ENCODE results near the gene SLC22A4. TPM values are rescaled to one million over a fixed set of nuclear protein-coding genes. Genes with fewer than 3 reads are reported as not detected.

SLC22A4 gene
- total and polyA plus RNA-seq, 5 donors from 2014 or later, result not detected

- Mint-ChIP-seq H3K4me3 (no peak overlapping the region), H3K4me1 (no peaks in the 10 kb centered on the region), H3K36me3 (no peaks in the 10 kb centered on the region), H3K27ac (no peak overlapping the region), H3K27me3 (peaks cover 24% of the 10 kb centered on the region), H3K9me3 (peaks cover 0 to 2% (median 0%) of the 10 kb centered on the region in 7 donors)
- no peaks in the 10 kb centered on the region for H3K4me1 ChIP-seq (ENCODE audit: control insufficient read depth, insufficient read depth, low read length, poor library complexity, severe bottlenecking)
- peaks cover 1% of the 10 kb centered on the region for H3K27me3 ChIP-seq (ENCODE audit: control insufficient read depth, insufficient read depth, low read length)
- no peaks in the 10 kb centered on the region for H3K36me3 ChIP-seq (ENCODE audit: control insufficient read depth, insufficient read depth, low read length)
- no peak for DNase-seq
- H3K9me3 ChIP-seq (ENCODE audit: control insufficient read depth in 2 of 2, low read length in 2 of 2), result no peaks in the 10 kb centered on the region
- no peak for ATAC-seq (ENCODE audit: low read depth in 2 of 2)
- no peak overlapping the region for H3K4me3 ChIP-seq (ENCODE audit: low read depth, low read length)
- no peak overlapping the region for H3K27ac ChIP-seq (ENCODE audit: insufficient read depth, low read length, poor library complexity, severe bottlenecking)
Observed at GRCh38 chr5:132281856-132282614, 12.2 kb upstream of the SLC22A4 start.

- H3K27ac ChIP-seq (ENCODE audit: insufficient read depth, low read length, poor library complexity, severe bottlenecking), result no peak overlapping the region
- H3K36me3 ChIP-seq (ENCODE audit: control insufficient read depth, insufficient read depth, low read length), result no peaks in the 10 kb centered on the region
- peaks cover 1% of the 10 kb centered on the region for H3K27me3 ChIP-seq (ENCODE audit: control insufficient read depth, insufficient read depth, low read length)
- Mint-ChIP-seq H3K9me3 (peaks cover 0 to 5% (median 0%) of the 10 kb centered on the region in 7 donors), H3K4me3 (no peak overlapping the region), H3K27me3 (peaks cover 30% of the 10 kb centered on the region), H3K27ac (no peak overlapping the region), H3K4me1 (no peaks in the 10 kb centered on the region), H3K36me3 (no peaks in the 10 kb centered on the region)
- no peaks in the 10 kb centered on the region for H3K4me1 ChIP-seq (ENCODE audit: control insufficient read depth, insufficient read depth, low read length, poor library complexity, severe bottlenecking)
- DNase-seq (no peak), ATAC-seq (ENCODE audit: low read depth in 2 of 2) (no peak)
- no peak overlapping the region for H3K4me3 ChIP-seq (ENCODE audit: low read depth, low read length)
- no peaks in the 10 kb centered on the region for H3K9me3 ChIP-seq (ENCODE audit: control insufficient read depth in 2 of 2, low read length in 2 of 2)
Observed at GRCh38 chr5:132283423-132284043, 10.7 kb upstream of the SLC22A4 start.

GRCh38 chr5:132289097-132289496 lies 5.1 kb upstream of the SLC22A4 start:
- Mint-ChIP-seq H3K27ac (no peak overlapping the region), H3K9me3 (peaks cover 0 to 5% (median 0%) of the 10 kb centered on the region in 7 donors), H3K27me3 (peaks cover 42% of the 10 kb centered on the region), H3K36me3 (no peaks in the 10 kb centered on the region), H3K4me3 (no peak overlapping the region), H3K4me1 (peaks cover 0 to 5% (median 2%) of the 10 kb centered on the region in 4 donors)
- Histone ChIP-seq H3K27ac (ENCODE audit: insufficient read depth, low read length, poor library complexity, severe bottlenecking) (no peak overlapping the region), H3K27me3 (ENCODE audit: control insufficient read depth, insufficient read depth, low read length) (peaks cover 21% of the 10 kb centered on the region), H3K4me3 (ENCODE audit: low read depth, low read length) (no peak overlapping the region), H3K4me1 (ENCODE audit: control insufficient read depth, insufficient read depth, low read length, poor library complexity, severe bottlenecking) (peaks cover 11% of the 10 kb centered on the region), H3K9me3 (ENCODE audit: control insufficient read depth in 2 of 2, low read length in 2 of 2) (no peaks in the 10 kb centered on the region), H3K36me3 (ENCODE audit: control insufficient read depth, insufficient read depth, low read length) (no peaks in the 10 kb centered on the region)
- DNase-seq (no peak), ATAC-seq (ENCODE audit: low read depth in 2 of 2) (no peak)

- peaks cover 31% of the 10 kb centered on the region for H3K27me3 ChIP-seq (ENCODE audit: control insufficient read depth, insufficient read depth, low read length)
- no peak overlapping the region for H3K27ac Mint-ChIP-seq
- H3K36me3 ChIP-seq (ENCODE audit: control insufficient read depth, insufficient read depth, low read length), result no peaks in the 10 kb centered on the region
- H3K36me3 Mint-ChIP-seq, result no peaks in the 10 kb centered on the region
- no peak overlapping the region for H3K27ac ChIP-seq (ENCODE audit: insufficient read depth, low read length, poor library complexity, severe bottlenecking)
- H3K27me3 Mint-ChIP-seq, result peaks cover 50% of the 10 kb centered on the region
- H3K4me1 Mint-ChIP-seq, result peaks cover 0 to 11% (median 4%) of the 10 kb centered on the region in 4 donors
- H3K9me3 Mint-ChIP-seq, result peaks cover 0 to 5% (median 0%) of the 10 kb centered on the region in 7 donors
- H3K4me3 ChIP-seq (ENCODE audit: low read depth, low read length), result no peak overlapping the region
- ATAC-seq (ENCODE audit: low read depth in 2 of 2) (no peak), DNase-seq (no peak)
- H3K4me3 Mint-ChIP-seq, result peak overlapping the region in 1 of 4 donors; percentile 39
- H3K9me3 ChIP-seq (ENCODE audit: control insufficient read depth in 2 of 2, low read length in 2 of 2), result no peaks in the 10 kb centered on the region
- H3K4me1 ChIP-seq (ENCODE audit: control insufficient read depth, insufficient read depth, low read length, poor library complexity, severe bottlenecking), result peaks cover 24% of the 10 kb centered on the region
Observed at GRCh38 chr5:132291026-132291425, 3.2 kb upstream of the SLC22A4 start.

GRCh38 chr5:132293066-132293991 lies 865 bp upstream of the SLC22A4 start:
- no peaks in the 10 kb centered on the region for H3K9me3 Mint-ChIP-seq
- H3K36me3 Mint-ChIP-seq, result no peaks in the 10 kb centered on the region
- Histone ChIP-seq H3K27ac (ENCODE audit: insufficient read depth, low read length, poor library complexity, severe bottlenecking) (no peak overlapping the region), H3K36me3 (ENCODE audit: control insufficient read depth, insufficient read depth, low read length) (no peaks in the 10 kb centered on the region), H3K9me3 (ENCODE audit: control insufficient read depth in 2 of 2, low read length in 2 of 2) (no peaks in the 10 kb centered on the region), H3K27me3 (ENCODE audit: control insufficient read depth, insufficient read depth, low read length) (peaks cover 33% of the 10 kb centered on the region), H3K4me3 (ENCODE audit: low read depth, low read length) (peak overlapping the region; percentile 37), H3K4me1 (ENCODE audit: control insufficient read depth, insufficient read depth, low read length, poor library complexity, severe bottlenecking) (peaks cover 24% of the 10 kb centered on the region)
- no peak overlapping the region for H3K27ac Mint-ChIP-seq
- H3K4me3 Mint-ChIP-seq, result peak overlapping the region; percentile 63 to 89 (median 86)
- DNase-seq, result peak; percentile 13 to 38 (median 21)
- ATAC-seq (ENCODE audit: low read depth in 2 of 2), result peak; percentile 21 to 23
- peaks cover 47% of the 10 kb centered on the region for H3K27me3 Mint-ChIP-seq
- peaks cover 0 to 11% (median 4%) of the 10 kb centered on the region in 4 donors for H3K4me1 Mint-ChIP-seq

GRCh38 chr5:132294728-132295504 lies 722 bp downstream of the SLC22A4 start:
- peaks cover 46% of the 10 kb centered on the region for H3K27me3 Mint-ChIP-seq
- Histone ChIP-seq H3K4me3 (ENCODE audit: low read depth, low read length) (no peak overlapping the region), H3K27me3 (ENCODE audit: control insufficient read depth, insufficient read depth, low read length) (peaks cover 28% of the 10 kb centered on the region), H3K4me1 (ENCODE audit: control insufficient read depth, insufficient read depth, low read length, poor library complexity, severe bottlenecking) (peaks cover 24% of the 10 kb centered on the region), H3K9me3 (ENCODE audit: control insufficient read depth in 2 of 2, low read length in 2 of 2) (no peaks in the 10 kb centered on the region), H3K27ac (ENCODE audit: insufficient read depth, low read length, poor library complexity, severe bottlenecking) (no peak overlapping the region), H3K36me3 (ENCODE audit: control insufficient read depth, insufficient read depth, low read length) (no peaks in the 10 kb centered on the region)
- peaks cover 0 to 11% (median 4%) of the 10 kb centered on the region in 4 donors for H3K4me1 Mint-ChIP-seq
- peak overlapping the region; percentile 29 to 89 (median 80) for H3K4me3 Mint-ChIP-seq
- ATAC-seq (ENCODE audit: low read depth in 2 of 2) (peak; percentile 65), DNase-seq (peak in 2 of 3 donors; percentile 28 to 60)
- H3K36me3 Mint-ChIP-seq, result no peaks in the 10 kb centered on the region
- H3K27ac Mint-ChIP-seq, result peak overlapping the region in 1 of 3 donors; percentile 32
- no peaks in the 10 kb centered on the region for H3K9me3 Mint-ChIP-seq
